ENCODE data around the gene MRC2. TPM values are rescaled to one million over a fixed set of nuclear protein-coding genes. Genes with fewer than 3 reads are reported as not detected.

Gene MRC2
- polyA plus RNA-seq, 1 experiment, result 61.6 TPM

- no peak overlapping the region for H3K27ac ChIP-seq (ENCODE audit: low read depth, low read length)
- ChIA-PET CTCF (no interaction called here), POLR2A (no interaction called here)
- no peak overlapping the region for H3K4me3 ChIP-seq (ENCODE audit: low read depth, low read length)
- H3K9me3 ChIP-seq (ENCODE audit: control insufficient read depth, insufficient read depth, low read length), result no peaks in the 10 kb centered on the region; the same call in 1 of the 2 replicates
- DNase-seq (ENCODE audit: low read depth, low spot score), result no peak
- TF ChIP-seq CTCF (IDR thresholded peaks at IDR 0.05; ENCODE audit: low read depth, low read length), result no peak
- H3K27me3 ChIP-seq (ENCODE audit: control insufficient read depth, insufficient read depth, low read length), result no peaks in the 10 kb centered on the region
Observed at GRCh38 chr17:62719586-62719985, 92.1 kb downstream of the MRC2 start.

GRCh38 chr17:62720126-62720850 lies 92.8 kb downstream of the MRC2 start:
- POLR2A ChIA-PET, result no interaction called here
- peak; percentile 36 for TF ChIP-seq CTCF (IDR thresholded peaks at IDR 0.05; ENCODE audit: low read depth, low read length)

GRCh38 chr17:62722625-62723024 lies 95.2 kb downstream of the MRC2 start:
- ChIA-PET CTCF (interaction anchor here (0.6 to 1.3 kb wide), 4 partner anchors 10 to 685 kb away, joined by 3 to 6 read pairs (median 4); no protein-coding TSS in a partner anchor), POLR2A (interaction anchor here (0.6 kb wide), 2 partner anchors 14 to 267 kb away, joined by 3 to 5 read pairs; no protein-coding TSS in a partner anchor)
- no peak for DNase-seq (ENCODE audit: low read depth, low spot score)
- no peak for TF ChIP-seq CTCF (IDR thresholded peaks at IDR 0.05; ENCODE audit: low read depth, low read length)
- no peaks in the 10 kb centered on the region for H3K9me3 ChIP-seq (ENCODE audit: control insufficient read depth, insufficient read depth, low read length)
- no peaks in the 10 kb centered on the region for H3K27me3 ChIP-seq (ENCODE audit: control insufficient read depth, insufficient read depth, low read length)
- no peak overlapping the region for H3K27ac ChIP-seq (ENCODE audit: low read depth, low read length)
- H3K4me3 ChIP-seq (ENCODE audit: low read depth, low read length), result no peak overlapping the region

More at GRCh38 chr17:62720126-62720850, 92.8 kb downstream of the MRC2 start:
- Histone ChIP-seq H3K4me3 (ENCODE audit: low read depth, low read length) (no peak overlapping the region), H3K27me3 (ENCODE audit: control insufficient read depth, insufficient read depth, low read length) (no peaks in the 10 kb centered on the region), H3K27ac (ENCODE audit: low read depth, low read length) (no peak overlapping the region), H3K9me3 (ENCODE audit: control insufficient read depth, insufficient read depth, low read length) (no peaks in the 10 kb centered on the region; the same call in 1 of the 2 replicates)
- CTCF ChIA-PET, result no interaction called here
- no peak for DNase-seq (ENCODE audit: low read depth, low spot score)

GRCh38 chr17:62723842-62724241 lies 96.4 kb downstream of the MRC2 start:
- CTCF ChIA-PET, result interaction anchor here (0.7 kb wide), 1 partner anchor 153 kb away, joined by 4 read pairs; no protein-coding TSS in a partner anchor
- POLR2A ChIA-PET, result no interaction called here
- DNase-seq (ENCODE audit: low read depth, low spot score), result no peak
- no peaks in the 10 kb centered on the region for H3K27me3 ChIP-seq (ENCODE audit: control insufficient read depth, insufficient read depth, low read length)
- H3K9me3 ChIP-seq (ENCODE audit: control insufficient read depth, insufficient read depth, low read length), result no peaks in the 10 kb centered on the region
- TF ChIP-seq CTCF (IDR thresholded peaks at IDR 0.05; ENCODE audit: low read depth, low read length), result no peak
- H3K4me3 ChIP-seq (ENCODE audit: low read depth, low read length), result no peak overlapping the region
- H3K27ac ChIP-seq (ENCODE audit: low read depth, low read length), result no peak overlapping the region

GRCh38 chr17:62724398-62725146 lies 97.1 kb downstream of the MRC2 start:
- POLR2A ChIA-PET, result interaction anchor here (0.7 kb wide), 1 partner anchor 103 kb away, joined by 3 read pairs; no protein-coding TSS in a partner anchor
- CTCF ChIA-PET, result no interaction called here

More at GRCh38 chr17:62724398-62725146, 97.1 kb downstream of the MRC2 start:
- Histone ChIP-seq H3K27ac (ENCODE audit: low read depth, low read length) (no peak overlapping the region), H3K27me3 (ENCODE audit: control insufficient read depth, insufficient read depth, low read length) (no peaks in the 10 kb centered on the region), H3K4me3 (ENCODE audit: low read depth, low read length) (no peak overlapping the region), H3K9me3 (ENCODE audit: control insufficient read depth, insufficient read depth, low read length) (no peaks in the 10 kb centered on the region)
- no peak for DNase-seq (ENCODE audit: low read depth, low spot score)
- no peak for TF ChIP-seq CTCF (IDR thresholded peaks at IDR 0.05; ENCODE audit: low read depth, low read length)

Measured in AG04450 (cell line).